ENCODE measurements around the gene TMSB10.

The TMSB10 gene

GRCh38 chr2:84880645-84881521, 24.6 kb upstream of the TMSB10 start, which contains the start of gene TRABD2A:
Gene TRABD2A (minus strand): TSS chr2:84881084. CDS start chr2:84881039, 45 bp downstream.
- no peak for DNase-seq (ENCODE audit: low read depth)

DNA sequence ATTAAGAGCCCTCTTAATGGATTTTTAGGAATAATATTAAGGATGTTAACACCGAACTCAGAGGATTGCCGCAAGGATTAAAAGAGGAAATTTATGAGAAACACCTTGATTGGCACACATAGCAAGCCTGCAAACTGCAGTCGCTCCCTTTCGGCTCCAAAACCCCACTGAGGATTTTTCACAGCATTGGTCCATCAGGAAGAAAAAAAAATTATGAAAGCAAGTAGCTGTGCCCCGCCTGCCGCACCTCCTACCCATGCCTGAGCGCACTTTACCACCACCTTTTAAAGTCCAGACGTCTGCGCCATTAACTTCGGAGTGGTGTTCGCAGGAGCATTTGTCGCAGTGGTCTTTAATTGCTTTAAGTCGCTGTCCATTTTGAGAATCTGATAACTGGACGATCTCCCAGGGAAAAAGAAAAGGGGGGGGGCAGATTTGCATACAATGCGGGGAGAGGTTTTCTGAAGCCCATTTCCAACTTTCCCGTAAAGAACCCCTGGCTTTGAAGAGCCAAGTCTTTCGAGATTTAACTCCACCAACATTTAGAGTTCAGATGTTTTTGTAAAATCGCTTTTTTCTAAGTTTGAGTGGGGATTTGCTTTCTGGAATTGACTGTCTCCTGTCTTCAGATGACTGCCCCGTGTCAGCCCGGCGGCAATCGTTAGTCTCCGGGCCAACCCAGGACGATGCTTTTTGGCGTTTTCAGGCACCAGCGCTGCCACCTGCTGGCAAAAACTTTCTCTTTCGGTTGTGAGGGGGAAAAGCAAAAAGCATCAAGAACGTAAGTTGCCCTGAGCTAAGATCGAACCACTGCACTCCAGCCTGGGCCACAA, 23.7 kb upstream of the TMSB10 start:
- DNase-seq (ENCODE audit: low read depth): peak; percentile 77

DNA sequence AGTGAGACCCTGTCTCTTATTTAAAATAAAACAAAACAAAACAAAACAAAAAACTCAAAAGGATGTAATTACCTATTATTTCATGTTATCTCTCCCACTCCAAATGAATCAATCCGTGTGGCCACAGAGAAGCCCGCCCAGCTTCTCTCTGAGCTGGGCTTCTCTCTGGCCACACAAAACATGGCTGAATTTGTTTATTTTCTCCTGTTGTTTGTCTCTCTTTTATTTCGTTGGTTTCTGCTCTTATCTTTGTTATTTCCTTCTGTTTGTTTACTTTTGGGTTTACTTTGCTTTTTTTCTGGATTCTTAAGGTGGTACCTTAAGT, 23.1 kb upstream of the TMSB10 start:
- no peak for DNase-seq (ENCODE audit: low read depth)

DNA sequence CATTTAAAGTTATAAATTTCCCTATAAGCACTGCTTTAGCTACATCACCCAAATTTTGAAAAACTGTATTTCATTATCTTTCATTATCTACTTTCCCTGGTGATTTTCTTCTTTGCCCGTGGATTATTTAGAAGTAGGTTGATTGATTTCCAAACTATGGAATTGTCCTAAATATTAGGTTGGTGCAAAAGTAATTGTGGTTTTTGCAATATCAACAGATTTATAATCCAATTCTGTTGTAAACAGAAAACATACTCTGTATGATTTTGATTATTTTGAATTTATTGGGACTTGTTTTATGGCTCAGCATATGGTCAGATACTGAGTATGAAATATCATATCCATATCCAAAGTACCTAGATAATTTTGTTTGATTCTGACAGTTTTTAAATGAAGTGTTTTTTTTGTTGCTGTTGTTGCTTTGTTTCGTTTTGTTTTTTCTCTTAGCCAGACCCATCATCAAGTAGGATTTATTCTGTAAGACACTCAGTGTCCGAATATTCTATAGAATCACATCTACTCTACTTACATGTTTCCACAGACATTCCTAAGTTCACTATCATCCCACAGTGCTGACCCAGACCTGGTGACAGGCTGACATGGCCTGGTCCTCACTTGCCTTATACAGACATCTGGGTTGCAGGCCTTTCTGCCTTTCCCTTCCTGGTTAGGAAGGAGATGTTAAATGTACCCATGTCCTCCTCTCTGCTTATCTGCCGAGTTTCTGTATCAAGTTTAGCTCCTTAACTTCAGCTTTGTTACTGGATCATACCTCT, 22.5 kb upstream of the TMSB10 start:
- DNase-seq (ENCODE audit: low read depth): no peak

GRCh38 chr2:84884449-84884848, 21.0 kb upstream of the TMSB10 start:
- DNase-seq (ENCODE audit: low read depth): no peak

DNA sequence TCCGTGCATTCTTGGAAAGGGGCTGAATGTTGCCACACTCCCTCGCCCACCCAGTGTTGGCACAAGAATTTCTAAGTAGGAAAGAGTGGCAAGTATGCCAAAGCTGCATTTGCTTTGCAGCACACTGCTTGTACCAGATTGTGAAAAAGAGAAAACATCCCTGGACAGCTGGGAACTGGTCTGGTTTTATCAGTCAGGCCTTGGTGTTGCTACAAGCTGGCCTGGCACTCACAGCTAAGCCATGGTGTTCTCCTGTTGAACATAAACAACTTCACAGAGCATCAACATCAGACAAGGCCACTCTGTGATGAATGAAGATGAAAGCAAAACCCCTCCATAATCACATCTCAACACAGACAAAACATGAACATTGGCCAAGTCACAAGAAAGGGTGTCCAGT, 20.3 kb upstream of the TMSB10 start:
- no peak for DNase-seq (ENCODE audit: low read depth)

DNA sequence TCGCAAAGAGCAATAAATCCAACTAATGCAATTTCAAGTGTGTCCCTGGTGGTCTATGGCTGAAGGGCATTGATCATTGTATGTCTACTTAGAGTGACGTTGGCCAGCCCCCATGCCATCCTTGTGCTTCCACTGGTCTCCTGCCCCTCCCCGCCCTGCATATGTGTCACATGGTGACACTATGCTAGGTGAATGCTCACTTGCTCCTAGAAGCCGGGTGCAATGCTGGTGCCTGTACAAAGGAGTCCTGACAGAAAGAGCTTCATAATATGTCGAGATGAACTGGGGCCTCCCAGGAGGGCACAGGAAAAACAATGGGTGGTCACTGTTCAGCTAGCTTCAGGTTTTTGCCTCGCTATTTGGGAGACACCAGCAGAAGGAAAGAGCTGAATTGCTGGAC, 18.7 kb upstream of the TMSB10 start:
- DNase-seq (ENCODE audit: low read depth): no peak

- DNase-seq (ENCODE audit: low read depth): no peak
Measured at GRCh38 chr2:84888401-84889276, 16.8 kb upstream of the TMSB10 start.

GRCh38 chr2:84889332-84889731, 16.1 kb upstream of the TMSB10 start:
- DNase-seq (ENCODE audit: low read depth): no peak

DNA sequence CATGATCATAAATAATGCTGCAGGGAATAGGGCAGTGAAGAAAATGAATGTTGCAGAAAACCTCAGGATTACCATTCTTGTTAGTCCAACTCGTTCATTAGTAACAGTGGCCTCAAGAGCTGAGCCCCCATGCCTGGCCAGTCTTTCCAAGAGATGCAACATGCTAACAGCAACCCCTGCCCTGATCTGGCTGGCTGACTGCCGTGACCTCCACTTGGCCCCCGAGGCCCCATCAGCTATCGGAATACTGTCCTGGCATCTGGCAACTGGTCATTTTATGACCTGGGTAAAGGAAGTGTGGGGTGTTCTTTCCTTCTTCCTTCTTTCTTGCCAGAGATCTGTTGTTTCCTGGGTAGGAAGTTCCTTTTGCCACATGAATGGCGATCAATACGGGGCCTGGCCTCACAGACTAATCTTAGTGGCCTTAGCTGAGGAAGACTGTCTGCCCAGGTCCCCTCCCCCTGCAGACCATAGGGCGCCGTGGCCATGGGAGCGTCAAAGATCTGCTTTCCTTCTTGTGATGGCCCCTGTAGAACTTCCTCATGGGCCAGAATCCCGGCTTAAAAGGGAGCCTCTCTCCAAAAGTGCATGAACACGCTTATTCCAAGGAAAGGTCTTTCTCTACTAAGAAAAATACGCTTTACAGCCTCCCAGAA, 14.0 kb upstream of the TMSB10 start:
- no peak for DNase-seq (ENCODE audit: low read depth)

DNA sequence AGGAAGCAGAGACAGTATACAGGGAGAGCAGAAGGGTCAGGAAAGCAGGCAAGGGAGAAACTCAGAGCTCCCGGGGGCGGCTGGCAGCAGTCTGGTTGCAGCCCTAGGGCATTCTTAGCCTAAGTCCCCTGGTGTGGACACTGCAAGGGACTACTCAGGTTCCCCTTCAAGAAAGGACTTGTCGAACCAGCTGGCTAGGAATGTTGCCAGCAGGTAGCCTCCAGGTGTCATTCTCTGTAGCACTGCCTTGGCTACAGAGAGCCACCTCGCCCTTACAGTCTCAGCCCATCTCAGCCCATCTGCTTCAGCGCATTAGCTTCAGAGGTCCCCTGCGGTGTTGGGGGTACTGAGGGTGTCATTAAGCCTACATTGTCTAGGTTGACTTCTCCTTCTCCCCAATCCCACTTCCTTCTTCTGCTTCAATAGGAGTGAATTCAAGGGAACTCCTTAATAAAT, 11.3 kb upstream of the TMSB10 start:
- no peak for DNase-seq (ENCODE audit: low read depth)

DNA sequence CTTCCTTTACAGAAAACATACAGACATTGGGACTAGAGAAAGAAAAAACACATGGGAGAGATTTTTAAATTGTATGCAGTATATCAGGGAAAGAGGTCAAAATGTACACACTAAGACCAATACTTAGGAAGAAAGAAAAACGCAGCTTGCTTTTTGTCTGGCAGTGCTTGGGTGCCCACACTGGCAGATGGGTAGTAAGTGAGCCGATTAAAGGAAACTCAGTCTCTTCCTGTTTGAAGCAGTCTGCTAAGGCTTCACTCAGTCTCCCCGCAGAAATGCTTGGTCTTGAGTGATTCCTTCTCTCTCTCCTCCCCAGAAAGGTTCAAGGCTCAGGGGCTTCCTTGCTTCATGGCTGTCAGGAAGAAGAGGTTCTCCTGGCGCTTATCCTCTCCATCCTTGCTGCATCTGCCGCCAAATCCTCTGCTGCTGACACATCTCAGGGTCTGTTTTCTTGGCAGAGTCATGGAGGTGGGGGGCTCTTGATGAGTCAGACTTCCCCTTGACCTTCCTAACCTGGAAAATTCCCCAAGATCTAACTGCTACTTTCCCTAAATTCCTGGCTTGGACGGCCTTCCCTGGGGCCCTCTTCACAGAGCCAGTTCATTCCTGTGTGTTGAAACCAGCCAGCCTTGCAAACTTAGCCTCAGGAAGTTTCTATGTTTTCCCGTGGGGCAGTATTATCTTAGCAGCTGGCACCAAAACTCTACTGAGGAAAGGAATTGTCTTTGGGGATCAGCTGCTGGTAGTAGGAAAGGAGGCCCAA, 10.5 kb upstream of the TMSB10 start:
- DNase-seq (ENCODE audit: low read depth): no peak

GRCh38 chr2:84896567-84896966, 8.9 kb upstream of the TMSB10 start:
- DNase-seq (ENCODE audit: low read depth): no peak

- no peak for DNase-seq (ENCODE audit: low read depth)
Measured at GRCh38 chr2:84897773-84898172, 7.7 kb upstream of the TMSB10 start.

- DNase-seq (ENCODE audit: low read depth): no peak
Measured at GRCh38 chr2:84899304-84900204, 5.9 kb upstream of the TMSB10 start.

DNA sequence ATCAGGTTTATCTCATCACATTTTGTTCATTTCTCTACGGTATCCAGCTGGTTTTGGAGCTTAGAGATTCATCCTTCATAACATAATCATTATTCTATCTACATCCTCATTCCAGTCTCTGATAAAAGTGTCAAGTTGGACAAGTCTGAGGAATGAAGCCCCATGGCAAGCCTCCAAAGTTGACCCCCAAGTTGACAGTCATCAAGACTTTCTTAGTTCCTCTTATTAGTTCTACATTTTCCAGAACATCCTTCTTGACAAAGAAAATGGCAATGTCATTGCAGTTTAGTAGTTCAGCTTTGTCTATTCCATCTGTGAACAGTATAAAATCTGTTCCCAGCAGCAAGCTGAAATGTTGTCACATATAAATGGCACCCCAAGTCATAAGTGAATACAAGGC, 4.5 kb upstream of the TMSB10 start:
- DNase-seq (ENCODE audit: low read depth): no peak

DNA sequence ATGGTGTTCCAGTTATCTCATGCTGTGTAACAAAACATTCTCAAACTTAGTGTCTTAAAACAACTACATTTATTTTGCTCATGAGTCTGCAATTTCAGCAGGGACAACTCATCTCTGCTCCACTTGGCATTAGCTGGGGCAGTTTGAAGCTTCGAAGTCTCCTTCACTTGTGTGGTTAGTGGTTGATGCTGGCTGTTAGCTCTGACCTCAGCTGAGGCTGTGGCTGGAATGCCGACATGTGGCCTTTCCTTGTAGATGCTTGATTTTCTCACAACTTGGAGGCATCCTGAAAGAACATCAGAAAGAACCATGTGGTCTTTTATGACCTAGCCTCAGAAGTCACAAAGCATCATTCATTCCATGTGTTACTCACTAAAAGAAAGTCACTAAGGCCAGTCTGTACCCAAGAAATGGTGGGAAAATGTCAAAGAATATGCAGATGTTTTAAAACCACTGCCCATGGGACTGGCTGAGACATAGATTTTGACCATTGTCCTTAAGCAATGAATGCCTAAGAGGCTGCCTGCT, 3.8 kb upstream of the TMSB10 start:
- no peak for DNase-seq (ENCODE audit: low read depth)

GRCh38 chr2:84902526-84902925, 2.9 kb upstream of the TMSB10 start:
- no peak for DNase-seq (ENCODE audit: low read depth)

GRCh38 chr2:84904151-84904550, 1.3 kb upstream of the TMSB10 start:
- DNase-seq (ENCODE audit: low read depth): no peak

Data from stimulated activated CD8-positive, alpha-beta memory T cell treated with anti-CD3 and anti-CD28 coated beads, Interleukin-7, amount 100 ng/mL, for 24 hours (primary cell).